OCI-LY1 (cell line): ENCODE data around the gene IL23A.

Source experiments
- H2AFZ ChIP-seq: fragments of 200-600 bp; sonication (generic), shearing (Covaris generic); 2 replicates; pipeline ENCODE4 v1.6.0; 2014; ENCODE audit warnings: antibody characterized with exemption, mild to moderate bottlenecking, low read length
- H3F3A ChIP-seq: fragments of 200-600 bp; sonication (generic), shearing (Covaris generic); 2 replicates; pipeline ENCODE4 v1.6.0; 2014; ENCODE audit warnings: mild to moderate bottlenecking, antibody characterized with exemption, low read length, moderate library complexity; ENCODE audit not compliant: insufficient read depth
- H3K27ac ChIP-seq: fragments of 200-600 bp; sonication (generic); 2 replicates; pipeline ENCODE4 v1.5.1; 2014; ENCODE audit warnings: low read length, mixed run types, mild to moderate bottlenecking, low read depth; ENCODE audit not compliant: poor library complexity, severe bottlenecking
- H3K27me3 ChIP-seq: fragments of 200-600 bp; sonication (generic); 2 replicates; pipeline ENCODE4 v1.6.0; 2014; ENCODE audit warnings: antibody characterized with exemption, mild to moderate bottlenecking, low read length, moderate library complexity; ENCODE audit not compliant: insufficient read depth
- H3K36me3 ChIP-seq: fragments of 200-600 bp; sonication (generic); 2 replicates; pipeline ENCODE4 v1.6.1; 2014; ENCODE audit warnings: mild to moderate bottlenecking, antibody characterized with exemption, low read length, moderate library complexity, mixed read lengths; ENCODE audit not compliant: insufficient read depth
- H3K4me1 ChIP-seq: fragments of 200-600 bp; sonication (generic); 2 replicates; pipeline ENCODE4 v1.5.1; 2014; ENCODE audit warnings: mild to moderate bottlenecking, low read length, moderate library complexity; ENCODE audit not compliant: insufficient read depth, severe bottlenecking
- H3K4me2 ChIP-seq: fragments of 200-600 bp; sonication (generic), shearing (Covaris generic); 2 replicates; pipeline ENCODE4 v1.6.1; 2014; ENCODE audit warnings: low read length
- H3K4me3 ChIP-seq: fragments of 200-600 bp; sonication (generic); 2 replicates; pipeline ENCODE4 v1.5.1; 2014; ENCODE audit warnings: low read length, low read depth, mild to moderate bottlenecking, mixed read lengths; ENCODE audit not compliant: poor library complexity, severe bottlenecking
- H3K79me2 ChIP-seq: fragments of 200-600 bp; shearing (Covaris generic); 2 replicates; pipeline ENCODE4 v1.6.1; 2016; ENCODE audit warnings: mixed run types, low read length, mixed read lengths; ENCODE audit not compliant: insufficient read depth
- H3K9ac ChIP-seq: fragments of 200-600 bp; sonication (generic), shearing (Covaris generic); 2 replicates; pipeline ENCODE4 v1.6.1; 2014; ENCODE audit warnings: mild to moderate bottlenecking, low read length, mixed read lengths
- H3K9me2 ChIP-seq: fragments of 200-600 bp; sonication (generic), shearing (Covaris generic); 2 replicates; pipeline ENCODE4 v1.6.1; 2014; ENCODE audit warnings: low read depth, mild to moderate bottlenecking, low read length, mixed read lengths
- H3K9me3 ChIP-seq: fragments of 200-600 bp; shearing (Covaris generic); 2 replicates; pipeline ENCODE4 v1.6.1; 2014; ENCODE audit warnings: low read length, mixed read lengths
- H4K20me1 ChIP-seq: fragments of 200-600 bp; sonication (generic), shearing (Covaris generic); 2 replicates; pipeline ENCODE4 v1.6.0; 2016; ENCODE audit warnings: mild to moderate bottlenecking, low read length; ENCODE audit not compliant: insufficient read depth
- CTCF ChIP-seq: fragments of 200-600 bp; sonication (generic), shearing (Covaris generic); IDR thresholded peaks from 2 replicates; pipeline ENCODE4 v1.5.1; 2017; ENCODE audit warnings: mild to moderate bottlenecking, antibody characterized with exemption, low read length, moderate library complexity, mixed read lengths
- EZH2 ChIP-seq: fragments of 200-600 bp; sonication (generic), shearing (Covaris generic); IDR thresholded peaks from 2 replicates; pipeline ENCODE4 v1.8.0; 2017; ENCODE audit warnings: borderline replicate concordance, mixed run types, mild to moderate bottlenecking, antibody characterized with exemption, low read length, moderate library complexity, mixed read lengths

The IL23A gene

GRCh38 chr12:56377989-56378316 is 39.3 kb downstream of the IL23A start:
- no peaks in the 10 kb centered on the region for H4K20me1 ChIP-seq
- H3K4me3 ChIP-seq, result no peak overlapping the region
- H3K27me3 ChIP-seq, result no peaks in the 10 kb centered on the region
- no peaks in the 10 kb centered on the region for H3K79me2 ChIP-seq
- H2AFZ ChIP-seq, result peak overlapping the region; percentile 84; the same call in 1 of the 2 replicates
- H3K4me1 ChIP-seq, result peaks cover 40% of the 10 kb centered on the region
- H3K9ac ChIP-seq, result no peak overlapping the region
- peaks cover 4% of the 10 kb centered on the region; the same call in 1 of the 2 replicates for H3K36me3 ChIP-seq
- no peak for TF ChIP-seq EZH2
- no peak for TF ChIP-seq CTCF
- H3K4me2 ChIP-seq, result no peak overlapping the region
- no peaks in the 10 kb centered on the region for H3F3A ChIP-seq
- H3K9me3 ChIP-seq, result 0 out of 2 replicates have a peak, but pooled peaks cover 3% of the 10 kb centered on the region
- peak overlapping the region; percentile 97 for H3K27ac ChIP-seq
- H3K9me2 ChIP-seq, result no peaks in the 10 kb centered on the region

- no peak overlapping the region for H2AFZ ChIP-seq
- no peaks in the 10 kb centered on the region for H3K9me3 ChIP-seq
- no peak overlapping the region for H3K27ac ChIP-seq
- H3K4me2 ChIP-seq, result no peak overlapping the region
- H3K9ac ChIP-seq, result no peak overlapping the region
- TF ChIP-seq EZH2, result no peak
- no peak for TF ChIP-seq CTCF
- peaks cover 4% of the 10 kb centered on the region; the same call in 1 of the 2 replicates for H3K36me3 ChIP-seq
- no peak overlapping the region for H3K4me3 ChIP-seq
- H3K9me2 ChIP-seq, result no peaks in the 10 kb centered on the region
- H3K79me2 ChIP-seq, result no peaks in the 10 kb centered on the region
- peaks cover 3% of the 10 kb centered on the region for H3K4me1 ChIP-seq
- no peaks in the 10 kb centered on the region for H3F3A ChIP-seq
- no peaks in the 10 kb centered on the region for H4K20me1 ChIP-seq
- H3K27me3 ChIP-seq, result no peaks in the 10 kb centered on the region
Measured at GRCh38 chr12:56382611-56383010, 43.9 kb downstream of the IL23A start.

- H3K27me3 ChIP-seq, result no peaks in the 10 kb centered on the region
- H3K9me2 ChIP-seq, result no peaks in the 10 kb centered on the region
- H2AFZ ChIP-seq, result no peak overlapping the region
- no peaks in the 10 kb centered on the region for H3K36me3 ChIP-seq
- H3K9ac ChIP-seq, result no peak overlapping the region
- TF ChIP-seq EZH2, result no peak
- no peak for TF ChIP-seq CTCF
- H3K79me2 ChIP-seq, result no peaks in the 10 kb centered on the region
- H4K20me1 ChIP-seq, result no peaks in the 10 kb centered on the region
- H3K4me3 ChIP-seq, result no peak overlapping the region
- H3K4me2 ChIP-seq, result no peak overlapping the region
- H3K27ac ChIP-seq, result no peak overlapping the region
- H3K4me1 ChIP-seq, result no peaks in the 10 kb centered on the region
- H3K9me3 ChIP-seq, result no peaks in the 10 kb centered on the region
- no peaks in the 10 kb centered on the region for H3F3A ChIP-seq
Measured at GRCh38 chr12:56385873-56386272, 47.2 kb downstream of the IL23A start.
